Nephron progenitor cell (in vitro differentiated cells): Measurements from ENCODE around the gene MYO7A.

Experiments
- DNase-seq: peaks from one replicate; pipeline ENCODE4 v3.0.0; 2021
- H3K27ac Mint-ChIP-seq: 2 replicates; pipeline ENCODE4 v1.8.0; 2021; ENCODE audit warnings: mild to moderate bottlenecking, moderate library complexity, mixed read lengths
- H3K27me3 Mint-ChIP-seq: 2 replicates; pipeline ENCODE4 v1.8.0; 2021; ENCODE audit warnings: mild to moderate bottlenecking, low read depth, mixed read lengths; ENCODE audit not compliant: poor library complexity
- H3K36me3 Mint-ChIP-seq: 2 replicates; pipeline ENCODE4 v1.8.0; 2021; ENCODE audit warnings: low read depth, mixed read lengths
- H3K4me1 Mint-ChIP-seq: 2 replicates; pipeline ENCODE4 v1.8.0; 2021; ENCODE audit warnings: mixed read lengths
- H3K4me3 Mint-ChIP-seq: 2 replicates; pipeline ENCODE4 v1.8.0; 2021; ENCODE audit warnings: mild to moderate bottlenecking, moderate library complexity, mixed read lengths
- H3K9me3 Mint-ChIP-seq: 2 replicates; pipeline ENCODE4 v1.8.0; 2021; ENCODE audit warnings: mild to moderate bottlenecking, moderate library complexity, mixed read lengths
- TF ChIP-seq, protein P1 (sequence below): fragments of 200-600 bp; sonication (generic); IDR thresholded peaks from 2 replicates; pipeline ENCODE4 v1.5.0; 2021; ENCODE audit warnings: antibody characterized with exemption

The MYO7A gene

DNA sequence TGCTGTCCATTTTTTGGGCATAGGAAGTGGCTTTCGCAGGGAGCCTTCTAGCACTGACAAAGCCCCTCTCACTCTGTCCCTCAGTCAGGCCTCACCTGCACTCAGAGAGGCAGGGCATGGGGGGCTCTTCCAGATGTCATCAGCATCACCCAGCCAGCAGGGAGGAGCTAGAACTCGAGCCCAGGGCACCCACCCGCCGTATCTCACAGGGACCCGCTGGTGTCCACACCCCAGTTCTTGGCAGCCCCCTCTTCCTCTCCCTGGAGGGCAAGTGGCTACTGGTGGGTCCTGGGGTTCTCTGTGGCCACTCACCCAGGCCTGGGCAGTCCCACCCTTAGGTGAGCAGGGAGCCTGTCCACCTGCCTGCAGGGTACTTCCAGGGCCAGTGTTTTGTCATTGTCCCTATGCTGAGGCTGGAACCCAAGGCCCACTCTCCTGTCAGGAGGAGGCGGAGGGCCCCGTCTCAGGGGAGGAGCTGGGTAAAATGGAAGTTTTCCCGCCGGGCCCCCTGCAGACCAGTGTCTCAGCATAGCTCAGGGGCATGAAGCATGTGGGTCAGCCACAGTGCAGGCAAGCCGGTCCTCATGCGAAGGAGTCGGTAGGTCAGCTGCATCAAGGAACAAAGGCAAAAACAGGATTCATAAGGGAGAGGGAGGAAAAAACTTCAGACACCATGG, 21.8 kb downstream of the MYO7A start:
- Mint-ChIP-seq H3K27me3 (peaks cover 47% of the 10 kb centered on the region), H3K9me3 (no peaks in the 10 kb centered on the region), H3K4me1 (peaks cover 52% of the 10 kb centered on the region), H3K27ac (no peak overlapping the region), H3K4me3 (no peak overlapping the region), H3K36me3 (no peaks in the 10 kb centered on the region)
- no peak for DNase-seq
- TF ChIP-seq, protein P1, sequence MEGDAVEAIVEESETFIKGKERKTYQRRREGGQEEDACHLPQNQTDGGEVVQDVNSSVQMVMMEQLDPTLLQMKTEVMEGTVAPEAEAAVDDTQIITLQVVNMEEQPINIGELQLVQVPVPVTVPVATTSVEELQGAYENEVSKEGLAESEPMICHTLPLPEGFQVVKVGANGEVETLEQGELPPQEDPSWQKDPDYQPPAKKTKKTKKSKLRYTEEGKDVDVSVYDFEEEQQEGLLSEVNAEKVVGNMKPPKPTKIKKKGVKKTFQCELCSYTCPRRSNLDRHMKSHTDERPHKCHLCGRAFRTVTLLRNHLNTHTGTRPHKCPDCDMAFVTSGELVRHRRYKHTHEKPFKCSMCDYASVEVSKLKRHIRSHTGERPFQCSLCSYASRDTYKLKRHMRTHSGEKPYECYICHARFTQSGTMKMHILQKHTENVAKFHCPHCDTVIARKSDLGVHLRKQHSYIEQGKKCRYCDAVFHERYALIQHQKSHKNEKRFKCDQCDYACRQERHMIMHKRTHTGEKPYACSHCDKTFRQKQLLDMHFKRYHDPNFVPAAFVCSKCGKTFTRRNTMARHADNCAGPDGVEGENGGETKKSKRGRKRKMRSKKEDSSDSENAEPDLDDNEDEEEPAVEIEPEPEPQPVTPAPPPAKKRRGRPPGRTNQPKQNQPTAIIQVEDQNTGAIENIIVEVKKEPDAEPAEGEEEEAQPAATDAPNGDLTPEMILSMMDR, result no peak

DNA sequence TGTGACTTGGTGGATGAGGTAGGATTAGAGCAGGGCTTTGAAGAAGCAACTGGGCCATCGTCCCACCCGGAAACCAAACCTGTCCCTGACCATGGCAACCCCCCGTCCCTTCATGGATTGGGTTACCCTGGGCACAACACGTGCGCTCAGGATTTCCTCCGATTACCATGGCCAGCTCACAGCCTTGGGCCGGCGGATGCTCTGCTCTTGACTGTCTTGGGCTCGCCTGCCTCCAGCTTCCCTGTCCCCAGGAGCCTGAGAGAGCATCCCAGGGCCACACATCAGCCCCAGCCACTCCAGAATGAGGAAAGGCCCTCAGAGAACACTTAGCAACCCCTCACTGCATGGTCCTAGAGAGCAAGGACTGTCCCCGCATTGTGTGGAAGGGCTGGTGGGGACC, 22.8 kb downstream of the MYO7A start:
- H3K36me3 Mint-ChIP-seq, result no peaks in the 10 kb centered on the region
- peaks cover 37% of the 10 kb centered on the region for H3K27me3 Mint-ChIP-seq
- H3K9me3 Mint-ChIP-seq, result no peaks in the 10 kb centered on the region
- no peak overlapping the region for H3K4me3 Mint-ChIP-seq
- peaks cover 54% of the 10 kb centered on the region for H3K4me1 Mint-ChIP-seq
- DNase-seq, result no peak
- TF ChIP-seq, protein P1, result no peak
- no peak overlapping the region for H3K27ac Mint-ChIP-seq

DNA sequence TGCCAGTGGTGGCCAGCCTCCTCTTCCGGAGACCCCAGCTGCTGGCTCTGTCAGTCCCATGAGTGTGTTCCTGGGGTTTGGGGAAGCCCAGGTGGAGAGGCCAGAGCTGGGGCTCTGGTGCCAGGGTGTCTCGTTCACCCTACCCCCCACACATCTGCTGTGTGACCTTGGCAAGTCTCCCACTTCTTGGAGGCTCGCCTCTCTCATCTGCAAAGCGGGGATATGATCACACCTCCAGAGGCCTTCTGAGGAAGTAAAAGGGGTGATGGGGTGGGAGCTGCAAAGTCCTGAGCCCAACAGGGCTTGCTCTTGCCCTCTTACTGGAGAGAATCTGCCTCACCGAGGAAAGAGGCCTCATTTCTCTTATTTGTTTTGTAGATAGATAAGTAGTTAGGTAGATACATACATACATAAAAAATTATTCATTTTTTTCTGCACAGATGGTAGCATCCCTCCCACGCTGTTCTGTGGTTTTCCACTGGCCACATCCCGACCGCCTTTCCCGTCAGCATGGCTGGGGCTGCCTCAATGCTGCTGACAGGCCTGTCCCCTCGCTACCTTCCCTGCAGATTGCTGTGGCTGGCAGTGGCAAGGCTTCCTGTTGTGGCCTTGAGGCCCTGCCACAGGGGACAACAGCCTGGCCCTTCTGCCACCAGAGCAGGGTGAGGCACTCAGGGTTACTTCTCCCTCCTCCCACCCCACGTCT, 23.9 kb downstream of the MYO7A start:
- TF ChIP-seq, protein P1, result no peak
- Mint-ChIP-seq H3K4me1 (peaks cover 48% of the 10 kb centered on the region), H3K27ac (no peak overlapping the region), H3K4me3 (no peak overlapping the region), H3K9me3 (no peaks in the 10 kb centered on the region), H3K27me3 (peaks cover 31% of the 10 kb centered on the region), H3K36me3 (no peaks in the 10 kb centered on the region)
- DNase-seq, result no peak

DNA sequence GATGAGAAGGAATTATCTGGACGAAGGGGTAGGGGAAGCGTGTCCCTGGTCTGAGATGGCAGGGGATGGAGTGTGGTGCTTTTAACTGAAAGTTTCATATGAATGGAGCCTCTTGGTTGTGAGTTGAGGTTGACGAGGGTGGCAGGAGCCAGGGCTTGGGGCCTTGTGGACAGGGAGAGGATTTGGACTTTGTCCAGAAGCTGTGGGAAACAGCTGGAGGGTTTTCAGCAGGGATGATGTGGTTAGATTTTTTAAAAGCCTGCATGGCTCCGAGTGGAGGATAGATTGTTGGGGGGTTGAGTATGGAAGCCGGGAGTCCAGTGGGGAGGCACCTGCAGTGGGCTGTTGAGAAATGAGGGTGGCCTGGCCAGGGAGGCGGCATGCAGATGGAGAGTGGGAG, 24.8 kb downstream of the MYO7A start:
- DNase-seq, result no peak
- Mint-ChIP-seq H3K27me3 (peaks cover 22% of the 10 kb centered on the region), H3K27ac (no peak overlapping the region), H3K4me3 (no peak overlapping the region), H3K4me1 (peaks cover 39% of the 10 kb centered on the region), H3K9me3 (no peaks in the 10 kb centered on the region), H3K36me3 (no peaks in the 10 kb centered on the region)
- TF ChIP-seq, protein P1, result no peak

- Mint-ChIP-seq H3K27ac (no peak overlapping the region), H3K27me3 (peaks cover 15% of the 10 kb centered on the region), H3K4me1 (peaks cover 32% of the 10 kb centered on the region), H3K4me3 (no peak overlapping the region), H3K9me3 (no peaks in the 10 kb centered on the region), H3K36me3 (no peaks in the 10 kb centered on the region)
- TF ChIP-seq, protein P1, result no peak
- DNase-seq, result no peak
Measured at GRCh38 chr11:77153276-77154185, 25.5 kb downstream of the MYO7A start.
